Neuronal stem cell (in vitro differentiated cells): ENCODE results near the gene OR11G2.
"Not testable (repeated sequence)": the region's sequence is repeated elsewhere in the genome, so short reads cannot be mapped to it uniquely, and the experiment has no call there.

Source experiments
- DNase-seq: peaks from one replicate; pipeline ENCODE4 v3.0.0-alpha.2; 2013; ENCODE audit warnings: low spot score
- H2AFZ ChIP-seq: one replicate; pipeline ENCODE4 v1.6.1; 2013; ENCODE audit warnings: mild to moderate bottlenecking, low read length, inconsistent platforms
- H2AK5ac ChIP-seq: 2 replicates; pipeline ENCODE4 v1.6.1; 2013; ENCODE audit warnings: low read depth, mild to moderate bottlenecking, inconsistent platforms, low read length, moderate library complexity, mixed read lengths
- H2BK120ac ChIP-seq: 2 replicates; pipeline ENCODE4 v1.6.1; 2013; ENCODE audit warnings: low read depth, mild to moderate bottlenecking, inconsistent platforms, low read length, moderate library complexity, mixed read lengths
- H2BK12ac ChIP-seq: one replicate; pipeline ENCODE4 v1.6.1; 2013; ENCODE audit warnings: low read length, inconsistent platforms
- H2BK15ac ChIP-seq: 2 replicates; pipeline ENCODE4 v1.6.1; 2013; ENCODE audit warnings: mild to moderate bottlenecking, low read length, inconsistent platforms, mixed read lengths
- H2BK5ac ChIP-seq: one replicate; pipeline ENCODE4 v1.6.1; 2013; ENCODE audit warnings: inconsistent platforms, mild to moderate bottlenecking, low read length, moderate library complexity
- H3K14ac ChIP-seq: one replicate; pipeline ENCODE4 v1.6.1; 2013; ENCODE audit warnings: low read length, inconsistent platforms
- H3K18ac ChIP-seq: 2 replicates; pipeline ENCODE4 v1.6.1; 2013; ENCODE audit warnings: low read length, inconsistent platforms
- H3K23ac ChIP-seq: 2 replicates; pipeline ENCODE4 v1.6.1; 2013; ENCODE audit warnings: low read depth, mild to moderate bottlenecking, mixed read lengths, low read length, inconsistent platforms; ENCODE audit not compliant: poor library complexity
- H3K27ac ChIP-seq: replicated peaks from 3 replicates; pipeline ENCODE4 v1.5.1; 2013; ENCODE audit warnings: low read length, inconsistent platforms
- H3K27me3 ChIP-seq, 3 experiments: 2 replicates each; pipeline ENCODE4 v1.6.1; 2013; ENCODE audit warnings: low read length in 3 of 3, mild to moderate bottlenecking in 2 of 3, inconsistent platforms in 1 of 3, low read depth in 1 of 3, mixed read lengths in 1 of 3, moderate library complexity in 1 of 3; ENCODE audit not compliant: control insufficient read depth in 3 of 3, insufficient read depth in 3 of 3
- H3K36me3 ChIP-seq, 2 donors: replicated peaks in 1 of 2; 2 replicates each; pipeline ENCODE4 v1.6.1; 2013; ENCODE audit warnings: low read length in 2 of 2; ENCODE audit not compliant: control insufficient read depth in 2 of 2, insufficient read depth in 2 of 2
- H3K4ac ChIP-seq: 2 replicates; pipeline ENCODE4 v1.6.1; 2013; ENCODE audit warnings: inconsistent platforms, mild to moderate bottlenecking, low read length, moderate library complexity
- H3K4me1 ChIP-seq, 2 donors: 1 replicate in 1 of 2; 2 replicates in 1 of 2; pipeline ENCODE4 v1.6.1; 2013; ENCODE audit warnings: low read length in 2 of 2, low read depth in 1 of 2; ENCODE audit not compliant: control insufficient read depth in 2 of 2, insufficient read depth in 1 of 2
- H3K4me2 ChIP-seq: one replicate; pipeline ENCODE4 v1.6.1; 2013; ENCODE audit warnings: mild to moderate bottlenecking, low read length, inconsistent platforms; ENCODE audit not compliant: insufficient read depth, poor library complexity, severe bottlenecking
- H3K4me3 ChIP-seq, 2 donors: 2 replicates each; pipeline ENCODE4 v1.5.1; 2013; ENCODE audit warnings: low read length in 2 of 2, mild to moderate bottlenecking in 2 of 2, inconsistent platforms in 1 of 2, moderate library complexity in 1 of 2
- H3K79me1 ChIP-seq: one replicate; pipeline ENCODE4 v1.6.1; 2013; ENCODE audit warnings: low read depth, mild to moderate bottlenecking, inconsistent platforms, low read length, moderate library complexity
- H3K9ac ChIP-seq: one replicate; pipeline ENCODE4 v1.6.1; 2013; ENCODE audit warnings: mild to moderate bottlenecking, low read depth, low read length, inconsistent platforms; ENCODE audit not compliant: poor library complexity
- H3K9me3 ChIP-seq, 2 donors: replicated peaks in 1 of 2; 2 replicates each; pipeline versions ENCODE3 to v1.6.1; 2013; ENCODE audit warnings: low read length in 2 of 2, mild to moderate bottlenecking in 2 of 2, inconsistent platforms in 1 of 2, low read depth in 1 of 2, mixed read lengths in 1 of 2, moderate library complexity in 1 of 2; ENCODE audit not compliant: control insufficient read depth in 2 of 2, insufficient read depth in 1 of 2
- H4K8ac ChIP-seq: one replicate; pipeline ENCODE4 v1.6.1; 2013; ENCODE audit warnings: low read depth, mild to moderate bottlenecking, inconsistent platforms, low read length, moderate library complexity
- H4K91ac ChIP-seq: one replicate; pipeline ENCODE4 v1.6.1; 2013; ENCODE audit warnings: low read length, low read depth, mild to moderate bottlenecking, inconsistent platforms; ENCODE audit not compliant: poor library complexity
- WGBS, 2 donors: extraction: QIAGEN DNeasy Blood & Tissue Kit; methylation state at CpG; one replicate each; pipeline ENCODE4 v1.1.7; 2013; ENCODE audit warnings: missing lambda C conversion rate in 2 of 2, mixed read lengths in 1 of 2; ENCODE audit not compliant: insufficient read length in 2 of 2, insufficient replicate concordance in 1 of 2; ENCODE audit errors: extremely low coverage in 2 of 2; 5-methylcytosine and 5-hydroxymethylcytosine counted together

OR11G2 gene

DNA sequence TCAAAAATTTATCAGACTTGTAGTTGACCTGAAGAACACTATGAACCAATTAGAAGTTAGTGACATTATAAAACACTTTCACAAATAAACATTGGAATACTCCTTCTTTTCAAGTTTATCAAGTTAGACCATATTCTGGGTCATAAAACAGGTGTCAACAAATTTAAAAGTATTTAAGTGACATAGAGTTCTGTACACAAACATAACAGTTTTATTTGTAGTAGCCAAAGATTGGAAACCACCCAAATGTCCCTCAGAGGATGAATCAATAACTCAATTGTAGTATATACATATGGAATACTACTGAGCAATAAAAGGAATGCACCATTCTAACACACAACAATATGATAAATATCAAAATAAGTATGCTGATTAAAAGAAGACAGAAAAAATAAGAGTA, 23.6 kb upstream of the OR11G2 start:
- no peak overlapping the region for H2BK120ac ChIP-seq
- H3K4me1 ChIP-seq: no peaks in the 10 kb centered on the region
- no peak overlapping the region for H3K23ac ChIP-seq
- H3K9ac ChIP-seq: no peak overlapping the region
- H2BK5ac ChIP-seq: no peak overlapping the region
- no peak overlapping the region for H2AK5ac ChIP-seq
- no peaks in the 10 kb centered on the region for H3K36me3 ChIP-seq
- H3K27ac ChIP-seq: no peak overlapping the region
- H3K27me3 ChIP-seq: no peaks in the 10 kb centered on the region
- H3K4me2 ChIP-seq: no peak overlapping the region
- no peak overlapping the region for H2BK12ac ChIP-seq
- no peak overlapping the region for H3K4ac ChIP-seq
- no peak overlapping the region for H3K18ac ChIP-seq
- H2BK15ac ChIP-seq: no peak overlapping the region
- DNase-seq: no peak
- H4K8ac ChIP-seq: no peak overlapping the region
- H3K14ac ChIP-seq: no peak overlapping the region
- no peak overlapping the region for H2AFZ ChIP-seq
- H3K9me3 ChIP-seq: peaks cover 0 to 11% of the 10 kb centered on the region in 2 donors
- H3K4me3 ChIP-seq: no peak overlapping the region
- H4K91ac ChIP-seq: no peak overlapping the region
- H3K79me1 ChIP-seq: no peaks in the 10 kb centered on the region

DNA sequence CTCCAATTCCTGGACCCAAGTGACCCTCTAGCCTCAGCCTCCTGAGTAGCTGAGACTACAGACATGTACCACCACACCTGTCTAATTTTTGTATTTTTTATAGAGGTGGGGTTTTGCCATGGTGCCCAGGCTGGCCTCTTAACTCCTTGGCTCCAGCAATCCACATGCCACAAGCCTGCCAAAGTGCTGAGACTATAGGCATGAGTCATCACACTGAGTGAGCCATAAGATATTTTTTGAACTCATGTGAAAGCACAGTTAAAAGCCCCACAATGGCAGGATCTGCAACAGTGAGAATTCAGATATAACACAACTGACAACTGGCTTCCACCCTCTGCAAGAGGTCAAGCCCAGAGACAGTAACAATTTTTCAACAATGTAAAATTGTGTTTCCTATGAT, 20.8 kb upstream of the OR11G2 start:
- not testable (repeated sequence) for H2AK5ac ChIP-seq, H2BK12ac ChIP-seq, H2BK5ac ChIP-seq, H3K4me3 ChIP-seq, H2AFZ ChIP-seq, H3K27ac ChIP-seq, H3K18ac ChIP-seq, H3K4me1 ChIP-seq, H3K23ac ChIP-seq, H3K27me3 ChIP-seq, H3K9ac ChIP-seq, H2BK120ac ChIP-seq, H3K36me3 ChIP-seq, H4K8ac ChIP-seq, H3K79me1 ChIP-seq, H3K4me2 ChIP-seq, H3K4ac ChIP-seq, H3K14ac ChIP-seq, H4K91ac ChIP-seq, DNase-seq, H2BK15ac ChIP-seq
- H3K9me3 ChIP-seq: peaks cover 0 to 11% of the 10 kb centered on the region in 2 donors

DNA sequence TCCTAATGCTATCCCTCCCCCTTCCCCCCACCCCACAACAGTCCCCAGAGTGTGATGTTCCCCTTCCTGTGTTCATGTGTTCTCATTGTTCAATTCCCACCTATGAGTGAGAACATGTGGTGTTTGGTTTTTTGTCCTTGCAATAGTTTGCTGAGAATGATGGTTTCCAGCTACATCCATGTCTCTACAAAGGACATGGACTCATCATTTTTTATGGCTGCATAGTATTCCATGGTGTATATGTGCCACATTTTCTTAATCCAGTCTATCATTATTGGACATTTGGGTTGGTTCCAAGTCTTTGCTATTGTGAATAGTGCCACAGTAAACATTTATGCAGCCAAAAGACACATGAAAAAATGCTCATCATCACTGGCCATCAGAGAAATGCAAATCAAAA, 16.5 kb upstream of the OR11G2 start:
- H2AFZ ChIP-seq, H3K27me3 ChIP-seq, H3K9ac ChIP-seq, H2BK15ac ChIP-seq, H3K14ac ChIP-seq, H3K79me1 ChIP-seq, H4K91ac ChIP-seq, H3K4me2 ChIP-seq, H3K23ac ChIP-seq, DNase-seq, H3K18ac ChIP-seq, H3K4me3 ChIP-seq, H2BK5ac ChIP-seq, H3K27ac ChIP-seq, H2BK12ac ChIP-seq, H3K36me3 ChIP-seq, H3K4ac ChIP-seq, H3K4me1 ChIP-seq, H2AK5ac ChIP-seq, H2BK120ac ChIP-seq, H4K8ac ChIP-seq, H3K9me3 ChIP-seq: not testable (repeated sequence)

DNA sequence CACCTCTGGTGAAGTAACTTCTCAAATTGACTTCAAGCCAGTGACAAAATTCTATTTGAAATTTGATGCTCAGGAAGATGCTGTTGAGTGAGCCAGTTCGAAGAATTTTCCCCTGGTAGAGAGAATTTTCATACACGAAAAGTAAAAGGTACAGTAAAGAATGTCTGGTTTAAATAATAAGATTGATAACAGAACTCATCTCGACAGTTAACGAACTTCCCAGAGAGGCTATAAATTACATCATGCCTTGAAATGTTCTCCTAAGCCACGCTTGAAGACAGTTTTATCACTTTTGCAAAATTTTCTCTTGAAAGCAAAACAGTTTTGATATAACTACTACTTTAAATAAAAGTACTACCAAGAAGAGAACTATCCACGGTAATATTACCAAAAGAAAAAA, 14.4 kb upstream of the OR11G2 start:
- no peak overlapping the region for H3K23ac ChIP-seq
- H3K4ac ChIP-seq: no peak overlapping the region
- H3K4me3 ChIP-seq: no peak overlapping the region
- no peak overlapping the region for H2AK5ac ChIP-seq
- H2BK5ac ChIP-seq: no peak overlapping the region
- no peak overlapping the region for H3K4me2 ChIP-seq
- H3K79me1 ChIP-seq: no peaks in the 10 kb centered on the region
- H2BK120ac ChIP-seq: no peak overlapping the region
- no peak overlapping the region for H4K8ac ChIP-seq
- H3K27ac ChIP-seq: no peak overlapping the region
- no peak for DNase-seq
- H2BK12ac ChIP-seq: no peak overlapping the region
- no peak overlapping the region for H3K14ac ChIP-seq
- WGBS, 2 donors: no CpG with 5 or more reads among the region's 6 CpGs
- no peak overlapping the region for H2BK15ac ChIP-seq
- H3K9me3 ChIP-seq: peaks cover 0 to 15% of the 10 kb centered on the region in 2 donors
- no peak overlapping the region for H4K91ac ChIP-seq
- H2AFZ ChIP-seq: no peak overlapping the region
- H3K36me3 ChIP-seq: no peaks in the 10 kb centered on the region
- H3K27me3 ChIP-seq: peaks cover 0 to 2% (median 0%) of the 10 kb centered on the region in 3 experiments
- H3K4me1 ChIP-seq: no peaks in the 10 kb centered on the region
- H3K18ac ChIP-seq: no peak overlapping the region
- H3K9ac ChIP-seq: no peak overlapping the region
